GM18858 (cell line): ENCODE data around the gene BCL2.
A peak's percentile ranks its signal among the peaks of the same experiment; 100 is the strongest.
"Not testable (repeated sequence)": the region's sequence is repeated elsewhere in the genome, so short reads cannot be mapped to it uniquely, and the experiment has no call there.

Experiments used
- ATAC-seq: cut with Tn5 transposase; IDR thresholded peaks from one replicate; pipeline ENCODE4 v1.9.1; 2021; ENCODE audit not compliant: unreplicated experiment

Gene BCL2

DNA sequence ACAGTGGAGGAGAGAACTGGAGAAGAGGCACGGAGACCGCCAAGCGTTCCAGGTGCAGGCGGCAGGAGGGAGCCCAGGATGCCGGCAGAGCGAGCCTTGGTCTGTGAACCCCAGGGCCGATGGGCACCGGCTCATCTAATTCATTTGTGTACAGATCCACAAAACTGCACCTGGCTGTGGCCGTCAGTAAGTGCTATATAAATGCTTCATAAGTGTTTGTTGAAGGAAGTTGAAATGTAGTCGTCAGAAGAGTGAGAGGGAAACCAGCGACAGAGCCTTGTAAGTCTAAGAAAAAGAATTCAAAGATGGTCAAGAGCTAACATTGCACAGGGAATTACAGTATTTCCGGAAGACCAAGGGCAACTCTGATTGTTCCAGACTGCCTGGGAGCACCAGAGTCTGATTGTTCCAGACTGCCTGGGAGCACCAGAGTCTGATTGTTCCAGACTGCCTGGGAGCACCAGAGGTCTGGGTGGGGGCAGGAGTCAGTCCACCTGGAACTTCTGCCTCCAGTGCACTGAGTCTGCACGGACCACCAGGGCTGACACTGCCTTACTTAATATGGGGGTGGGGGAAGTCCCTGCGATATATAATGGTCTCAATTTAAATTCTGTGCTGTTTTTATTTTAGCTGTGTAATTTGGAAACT, 112.3 kb downstream of the BCL2 start:
- no peak for ATAC-seq

DNA sequence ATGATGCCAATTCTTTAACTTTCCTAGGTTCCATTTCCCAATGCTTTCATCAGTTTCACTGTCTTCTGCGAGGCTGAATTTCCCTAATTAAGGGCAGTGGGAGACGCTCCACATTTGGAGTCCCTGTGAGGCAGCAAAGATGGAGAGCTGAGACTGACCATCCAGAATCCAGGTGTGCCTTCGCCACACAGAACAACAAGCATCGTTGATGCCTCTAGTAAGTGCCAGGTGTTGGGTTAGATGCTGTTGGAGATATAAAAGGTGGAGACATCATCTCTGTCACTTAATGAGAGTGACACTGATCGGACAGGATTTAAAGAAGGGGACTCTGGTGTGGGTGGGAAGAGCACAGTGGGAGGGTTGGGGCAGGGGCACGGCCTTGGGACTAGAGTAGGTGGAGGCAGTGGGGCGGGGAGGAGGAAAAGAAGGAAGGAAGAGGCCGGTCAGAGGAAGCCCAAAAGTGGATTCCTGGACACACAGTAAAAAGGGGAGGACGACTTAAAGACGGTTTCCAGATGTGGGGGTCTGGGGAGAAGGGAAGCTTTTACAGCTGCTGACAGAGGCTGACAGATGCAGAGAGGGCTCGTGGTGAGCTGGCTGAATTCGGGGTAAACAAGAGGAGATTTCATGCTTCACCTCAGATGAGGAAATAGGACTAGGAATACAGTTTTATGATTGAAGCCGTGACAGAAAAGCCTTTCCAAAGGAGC, 113.0 kb downstream of the BCL2 start:
- no peak for ATAC-seq

DNA sequence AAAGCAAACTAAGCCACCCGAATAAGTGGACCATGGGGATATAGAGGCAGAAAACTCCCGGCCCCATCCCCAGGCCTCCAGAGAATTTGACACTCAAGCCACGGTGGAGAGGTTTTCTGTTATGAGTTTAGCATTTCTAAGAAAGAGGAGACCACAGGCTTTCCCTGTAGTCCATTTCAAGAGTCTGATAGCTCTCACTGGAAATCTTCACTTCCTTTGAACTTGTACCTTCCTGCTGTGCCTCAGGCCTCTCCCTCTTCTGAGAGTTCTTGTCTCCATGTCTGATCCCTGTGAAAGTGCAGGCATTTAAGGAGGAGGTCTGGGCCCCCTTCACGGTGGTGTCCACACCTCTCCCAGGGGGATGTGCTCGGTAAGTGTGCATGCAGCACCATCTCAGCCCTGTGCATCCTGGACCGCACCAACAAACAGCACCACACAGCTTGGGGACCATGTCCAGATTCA, 113.7 kb downstream of the BCL2 start:
- ATAC-seq, result no peak

DNA sequence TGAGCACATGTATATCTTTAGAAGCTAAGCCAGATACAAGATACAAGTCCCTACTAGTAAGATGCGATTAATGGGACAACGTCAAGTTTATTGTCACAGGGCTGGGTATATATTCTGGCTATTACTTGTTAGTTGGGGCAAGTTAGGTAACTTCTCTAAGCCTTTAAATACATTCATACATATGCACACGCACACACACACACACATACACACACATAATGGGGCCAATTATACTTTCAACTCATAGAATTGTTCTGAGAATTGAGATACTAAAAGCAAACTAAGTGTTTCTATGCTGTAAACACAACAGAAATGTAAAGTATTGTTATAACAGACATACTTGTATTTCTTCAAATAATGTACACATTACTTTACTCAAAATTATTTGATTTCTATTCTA, 116.1 kb downstream of the BCL2 start:
- ATAC-seq, result no peak

DNA sequence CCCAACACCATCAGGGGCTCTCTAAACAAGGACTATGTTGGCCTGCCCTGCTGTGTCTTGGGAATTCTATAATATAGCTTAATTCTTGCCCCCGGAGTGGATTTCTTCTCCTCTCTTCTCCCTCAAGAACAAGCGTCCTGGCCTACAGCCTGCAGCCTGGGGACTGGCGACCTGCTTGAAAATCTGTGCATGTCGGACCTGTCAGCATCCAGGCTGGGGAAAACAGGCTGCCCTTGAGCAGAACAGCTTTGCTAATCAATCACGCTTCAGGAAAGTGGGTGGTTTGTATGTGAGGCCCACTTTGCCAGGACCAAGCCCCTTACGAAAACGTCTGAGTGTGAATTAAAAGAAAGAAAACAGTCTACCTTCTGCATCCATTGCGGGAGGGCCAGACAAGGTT, 116.7 kb downstream of the BCL2 start:
- ATAC-seq, result no peak

DNA sequence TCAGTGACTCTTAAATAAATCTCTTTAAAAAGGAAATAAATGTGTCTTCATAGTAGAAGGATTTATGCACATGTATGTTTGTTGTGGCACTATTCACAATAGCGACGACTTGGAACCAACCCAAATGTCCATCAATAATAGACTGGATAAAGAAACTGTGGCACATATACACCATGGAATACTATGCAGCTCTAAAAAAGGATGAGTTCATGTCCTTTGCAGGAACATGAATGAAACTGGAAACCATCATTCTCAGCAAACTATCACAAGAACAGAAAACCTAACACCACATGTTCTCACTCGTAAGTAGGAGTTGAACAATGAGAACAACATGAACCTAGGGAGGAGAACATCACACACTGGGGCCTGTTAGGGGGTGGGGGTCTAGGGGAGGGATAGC, 118.1 kb downstream of the BCL2 start:
- not testable (repeated sequence) for ATAC-seq

DNA sequence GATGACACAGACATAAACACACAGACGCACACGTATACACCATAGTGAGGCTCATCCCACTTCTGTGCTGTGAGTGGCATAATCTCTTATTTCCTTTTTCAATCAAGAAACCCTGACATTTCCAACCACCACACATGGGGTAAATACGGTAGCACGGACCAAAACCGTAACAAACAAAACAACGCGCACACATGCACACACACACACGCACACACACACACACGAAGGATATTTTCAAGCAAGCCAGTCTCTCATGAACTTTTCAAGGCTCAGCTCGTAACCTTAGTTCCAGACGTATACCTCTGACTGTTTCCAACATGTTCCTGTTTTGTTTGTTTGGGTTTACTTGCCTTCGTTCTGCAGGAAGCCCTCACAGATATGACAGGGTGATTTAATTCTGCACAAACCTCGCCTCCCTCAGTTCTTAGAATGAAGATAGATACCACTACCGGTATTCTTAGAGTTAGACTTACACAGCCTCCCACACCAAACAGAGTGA, 119.8 kb downstream of the BCL2 start:
- ATAC-seq, result peak; percentile 62

DNA sequence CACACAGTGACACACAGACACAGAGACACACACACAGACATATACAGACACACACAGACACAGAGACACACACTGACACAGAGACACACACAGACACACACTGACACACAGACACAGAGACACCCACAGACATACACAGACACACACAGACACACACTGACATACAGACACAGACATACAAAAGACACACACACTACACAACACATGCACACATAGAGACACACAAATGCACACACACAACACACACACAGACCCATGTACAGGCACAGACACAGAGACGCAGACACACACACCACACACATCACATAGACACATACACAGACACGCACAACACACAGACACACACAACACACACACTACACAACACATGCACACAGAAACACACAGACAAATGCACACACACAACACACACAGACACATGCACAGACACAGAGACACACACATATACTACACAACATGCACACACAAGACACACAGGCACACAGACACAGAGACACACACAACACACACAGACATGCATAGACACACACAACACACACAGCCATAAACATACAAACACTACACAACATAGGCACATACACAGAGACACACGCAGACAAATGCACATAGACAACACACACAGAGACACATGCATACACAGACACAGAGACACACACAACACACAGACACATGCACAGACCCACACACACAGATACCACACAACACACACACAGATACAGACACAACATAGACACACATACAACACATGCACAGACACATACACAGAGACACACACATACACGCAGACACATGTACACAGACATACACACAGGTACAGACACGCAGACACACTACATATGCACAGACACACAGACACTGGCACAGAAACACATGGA, 120.5 kb downstream of the BCL2 start:
- ATAC-seq, result no peak

DNA sequence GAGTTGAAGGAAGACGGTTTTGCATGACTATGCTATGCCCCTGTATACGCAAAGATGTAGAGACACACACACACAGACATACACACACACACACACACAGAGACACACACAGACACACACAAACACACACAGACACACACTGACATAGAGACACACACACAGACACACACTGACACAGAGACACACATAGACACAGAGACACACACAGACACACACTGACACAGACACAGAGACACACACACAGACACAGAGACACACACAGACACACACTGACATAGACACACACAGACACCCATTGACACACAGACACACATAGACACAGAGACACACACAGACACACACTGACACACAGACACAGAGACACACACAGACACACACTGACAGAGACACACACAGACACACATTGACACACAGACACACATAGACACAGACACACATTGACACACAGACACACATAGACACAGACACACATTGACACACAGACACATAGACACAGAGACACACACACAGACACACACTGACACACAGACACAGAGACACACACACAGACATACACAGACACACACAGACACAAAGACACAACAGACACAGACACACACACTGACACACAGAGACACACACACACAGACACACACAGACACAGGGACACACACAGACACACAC, 121.3 kb downstream of the BCL2 start:
- ATAC-seq, result no peak

DNA sequence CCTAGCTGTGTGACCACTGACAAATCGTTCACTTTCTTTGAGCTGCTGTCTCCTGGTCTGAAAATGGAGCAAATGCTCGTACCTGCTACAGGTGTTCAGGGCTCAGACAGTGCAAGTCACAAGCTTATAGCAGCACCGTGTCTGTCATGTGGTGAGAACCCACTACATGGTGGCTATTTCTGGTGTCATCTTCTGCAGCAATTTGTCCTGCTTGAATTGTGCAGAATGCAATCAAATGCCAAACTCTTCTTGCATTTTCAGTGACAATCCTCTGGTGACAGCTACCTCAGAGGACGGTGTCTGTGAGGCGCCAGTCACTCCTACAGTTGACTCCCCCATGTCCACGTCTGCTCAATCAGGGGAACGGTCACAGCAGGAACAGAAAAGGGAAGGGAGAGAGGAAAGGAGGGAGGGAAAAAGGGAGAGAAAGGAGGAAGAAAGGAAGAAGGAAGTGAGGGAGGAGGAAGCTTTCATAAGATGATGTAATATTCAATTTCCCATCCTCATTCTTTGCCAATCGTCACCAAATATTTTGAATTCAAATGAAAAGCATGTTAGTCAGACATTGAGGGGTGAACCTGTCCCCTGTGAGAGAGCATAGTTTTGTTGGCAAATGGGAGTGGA, 122.2 kb downstream of the BCL2 start:
- no peak for ATAC-seq

DNA sequence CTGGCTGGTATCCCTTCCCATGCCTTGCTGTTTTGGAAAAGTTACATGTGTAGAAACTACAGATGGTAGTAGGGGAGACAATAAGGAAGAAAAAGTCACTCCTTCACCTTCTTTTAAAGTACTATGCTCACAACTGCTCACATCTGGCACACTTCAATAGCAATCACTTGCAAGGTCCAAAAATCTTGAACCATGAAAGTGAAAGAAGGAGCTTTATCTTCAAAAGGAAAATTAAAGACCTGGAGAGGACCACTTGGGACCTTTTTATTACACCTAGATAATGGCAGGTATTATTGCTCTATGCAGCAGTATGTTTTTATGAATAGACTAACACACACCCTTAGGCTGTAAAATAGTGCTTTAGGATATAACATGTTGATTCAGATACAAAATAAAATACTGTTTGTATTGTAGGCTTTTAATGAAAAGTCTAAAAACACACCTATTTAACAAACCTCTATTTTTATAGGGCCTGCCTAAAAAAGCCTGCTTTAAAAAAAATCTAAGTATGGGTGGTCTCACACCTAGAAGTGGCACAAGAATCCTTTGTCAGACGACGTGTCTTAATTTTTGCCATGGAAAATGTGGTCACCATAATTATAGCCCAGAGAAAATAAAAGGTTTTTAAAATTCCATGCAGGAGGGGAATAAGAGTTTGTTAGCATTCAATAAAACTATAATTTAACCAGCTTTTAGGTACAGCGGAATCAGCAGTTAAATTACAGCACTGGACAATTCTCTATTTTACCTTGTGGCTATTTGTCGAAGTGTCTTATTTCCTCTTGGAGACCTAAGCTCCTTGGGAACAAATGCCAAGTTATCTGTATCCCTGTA, 124.0 kb downstream of the BCL2 start:
- no peak for ATAC-seq

DNA sequence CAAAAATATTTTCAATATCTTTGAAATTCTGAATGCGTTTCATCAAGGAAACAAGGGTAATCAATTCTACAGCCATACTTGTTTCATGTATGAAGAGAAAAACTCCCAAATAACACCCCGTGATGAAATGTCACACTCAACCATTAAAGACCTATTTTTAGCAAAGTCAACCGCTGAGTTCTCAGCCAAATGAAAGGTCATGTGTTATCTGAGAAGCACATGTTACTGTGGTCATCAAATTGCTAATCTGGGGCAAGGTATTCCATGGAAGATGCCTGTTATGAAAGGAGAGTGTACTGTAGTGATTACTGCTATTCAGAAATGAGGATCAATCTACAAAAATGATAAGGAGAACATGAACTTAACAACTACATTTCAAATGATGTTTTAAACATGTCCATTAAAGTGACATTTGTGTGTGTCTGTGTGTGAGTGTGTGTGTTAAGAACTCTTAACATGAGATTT, 126.7 kb downstream of the BCL2 start:
- peak; percentile 54 for ATAC-seq

DNA sequence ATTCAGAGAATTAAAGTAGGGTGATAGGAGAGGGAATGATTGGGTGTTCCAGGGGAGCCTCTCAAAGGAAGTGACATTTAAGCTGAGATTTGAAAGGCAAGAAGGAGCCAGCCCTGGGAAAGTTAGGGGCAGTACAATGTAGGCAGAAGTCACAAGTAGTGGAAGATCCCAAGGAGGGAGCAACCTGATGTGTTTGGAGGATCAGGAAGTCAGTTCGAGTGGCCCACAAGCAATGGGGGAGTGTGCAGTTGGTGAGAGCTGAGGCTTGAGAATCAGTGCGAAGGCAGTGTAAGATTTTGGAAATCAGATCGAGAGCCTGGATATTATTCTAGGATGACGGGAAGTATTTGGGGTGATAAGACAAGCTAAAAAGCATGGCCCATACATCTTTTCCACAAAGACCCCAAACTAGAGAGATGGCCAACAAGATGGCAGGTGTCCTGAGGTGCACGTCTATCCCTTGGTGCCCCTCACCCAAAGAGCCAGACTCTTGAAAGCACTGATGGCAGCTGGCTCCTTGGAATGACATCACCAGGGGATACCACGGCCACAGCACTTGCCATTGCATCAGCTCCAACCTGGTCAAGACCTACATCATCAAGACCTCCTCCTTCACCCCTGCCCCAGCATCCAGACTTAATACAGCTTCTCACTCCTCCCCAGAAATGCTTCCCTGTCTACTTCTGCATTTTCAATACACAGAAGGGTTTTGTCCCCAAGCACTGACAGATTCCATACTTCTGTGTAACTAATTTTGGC, 127.3 kb downstream of the BCL2 start:
- ATAC-seq, result peak; percentile 20

DNA sequence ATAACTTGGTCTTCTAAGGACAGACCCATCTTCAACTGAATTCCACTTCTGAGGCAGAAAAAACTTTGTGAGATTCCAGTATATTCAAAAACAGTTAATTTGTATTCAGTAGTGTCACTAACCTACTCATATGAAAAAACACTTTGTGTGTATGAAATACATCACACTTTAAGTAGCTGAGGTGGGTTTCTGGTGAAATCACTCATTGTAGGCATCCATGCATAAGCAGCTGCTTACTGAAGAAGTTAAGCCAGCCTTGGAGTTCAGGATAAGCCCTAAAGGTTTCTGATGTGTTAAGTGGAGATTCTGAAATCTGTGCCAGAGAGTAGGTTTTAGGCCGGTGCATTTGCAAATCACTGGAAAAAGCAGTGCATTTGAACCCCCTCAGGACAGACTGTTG, 128.2 kb downstream of the BCL2 start:
- ATAC-seq, result no peak

DNA sequence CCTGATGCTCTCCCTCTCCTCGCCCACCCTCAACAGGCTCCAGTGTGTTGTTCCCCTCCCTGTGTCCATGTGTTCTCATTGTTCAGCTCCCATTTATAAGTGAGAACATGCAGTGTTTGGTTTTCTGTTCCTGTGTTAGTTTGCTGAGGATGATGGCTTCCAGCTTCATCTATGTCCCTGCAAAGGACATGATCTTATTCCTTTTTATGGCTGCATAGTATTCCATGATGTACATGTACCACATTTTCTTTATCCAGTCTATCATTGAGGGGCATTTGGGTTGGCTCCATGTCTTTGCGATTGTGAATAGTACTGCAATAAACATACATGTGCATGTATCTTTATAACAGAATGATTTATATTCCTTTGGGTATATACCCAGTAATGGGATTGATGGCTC, 128.7 kb downstream of the BCL2 start:
- not testable (repeated sequence) for ATAC-seq

DNA sequence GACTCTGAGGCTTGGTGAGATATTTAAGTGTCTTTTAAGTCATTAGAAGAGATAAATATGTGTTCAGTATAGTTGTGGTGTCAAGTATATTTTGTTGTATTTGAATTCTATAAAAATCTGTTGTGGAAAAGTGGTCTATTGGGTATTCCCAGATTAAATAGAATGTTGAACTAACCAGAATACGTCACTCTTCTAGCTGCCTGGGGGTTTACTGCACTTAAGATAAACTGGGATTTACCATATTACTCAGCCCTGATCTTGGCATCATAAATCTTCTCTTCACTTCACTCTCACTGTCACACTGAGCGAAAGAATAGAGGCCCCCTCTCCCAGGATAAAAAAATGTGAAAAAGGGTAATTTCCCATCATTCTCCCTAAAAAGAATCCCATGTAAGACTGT, 129.8 kb downstream of the BCL2 start:
- ATAC-seq, result no peak

DNA sequence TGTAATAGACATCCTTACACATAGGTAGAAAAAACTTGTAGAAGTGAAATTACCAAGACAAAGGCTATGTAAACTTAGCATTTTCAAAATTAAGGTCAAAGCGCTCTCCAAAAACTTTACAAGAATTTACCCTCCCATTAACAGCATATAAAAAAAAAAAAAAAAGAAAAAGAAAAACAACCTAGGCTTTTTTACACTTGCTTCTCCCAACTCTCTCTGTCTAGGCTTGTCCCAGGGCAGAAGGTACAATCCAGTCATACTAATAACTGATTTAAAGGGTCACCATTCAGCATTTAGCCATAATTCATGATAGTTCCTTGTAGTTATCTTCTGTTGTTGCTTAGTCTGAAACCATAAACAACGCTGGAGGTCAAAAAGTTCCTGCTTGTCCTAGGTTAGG, 130.5 kb downstream of the BCL2 start:
- no peak for ATAC-seq

DNA sequence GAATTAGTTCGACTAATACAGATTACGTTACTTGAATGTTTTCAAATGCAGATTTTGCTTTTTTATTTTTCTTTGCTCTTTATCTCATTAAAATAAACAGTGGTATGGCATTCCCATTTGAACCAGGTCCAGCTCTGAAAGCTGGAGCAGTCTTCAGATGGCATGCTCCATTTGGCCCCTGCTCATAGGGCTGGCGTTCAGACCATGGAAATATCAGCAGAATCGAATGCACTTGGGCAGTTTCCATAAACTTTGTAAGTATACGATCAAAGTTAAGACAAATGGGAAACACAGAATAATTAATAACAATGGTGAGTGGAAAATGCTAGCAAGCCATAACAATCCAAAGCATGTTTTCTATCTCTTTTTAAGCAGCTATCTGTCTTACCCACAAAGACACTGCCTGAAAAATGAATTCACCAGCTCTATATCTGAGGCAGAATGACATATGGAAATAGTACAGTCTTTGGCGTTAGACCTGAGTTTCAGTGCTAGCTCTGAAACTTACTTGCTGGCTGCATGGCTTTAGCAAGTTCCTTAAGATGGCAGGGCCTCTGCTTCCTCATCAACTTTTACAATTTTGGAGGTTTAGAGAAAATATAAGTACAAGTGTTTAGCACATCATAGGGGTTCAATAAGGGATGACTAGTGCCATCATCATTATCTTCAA, 131.6 kb downstream of the BCL2 start:
- ATAC-seq, result no peak
